Parathyroid adenoma (tissue), 2 donors: Measurements from ENCODE around the gene SLC10A3.

Experiments
- H2AFZ ChIP-seq: fragments of 300-600 bp; sonication (generic); one replicate; pipeline ENCODE4 v1.7.0; 2017; ENCODE audit warnings: antibody characterized with exemption, mild to moderate bottlenecking
- H3K27ac ChIP-seq: fragments of 300-600 bp; sonication (generic); one replicate; pipeline ENCODE4 v1.7.0; 2017
- H3K27me3 ChIP-seq: fragments of 300-600 bp; sonication (generic); one replicate; pipeline ENCODE4 v1.7.0; 2017; ENCODE audit warnings: low read length; ENCODE audit not compliant: control insufficient read depth, insufficient read depth
- H3K36me3 ChIP-seq: fragments of 300-600 bp; sonication (generic); one replicate; pipeline ENCODE4 v1.7.0; 2017; ENCODE audit warnings: low read length; ENCODE audit not compliant: control insufficient read depth, insufficient read depth
- H3K4me1 ChIP-seq: fragments of 300-600 bp; sonication (generic); one replicate; pipeline ENCODE4 v1.7.0; 2017; ENCODE audit warnings: control low read depth
- H3K4me2 ChIP-seq: fragments of 300-600 bp; sonication (generic); one replicate; pipeline ENCODE4 v1.7.0; 2017; ENCODE audit warnings: low read length
- H3K4me3 ChIP-seq: fragments of 300-600 bp; sonication (generic); one replicate; pipeline ENCODE4 v1.7.0; 2017; ENCODE audit warnings: low read depth, low read length
- H3K79me2 ChIP-seq: fragments of 300-600 bp; sonication (generic); one replicate; pipeline ENCODE4 v1.7.0; 2017; ENCODE audit warnings: control low read depth
- H3K9ac ChIP-seq: fragments of 300-600 bp; sonication (generic); one replicate; pipeline ENCODE4 v1.7.0; 2017; ENCODE audit warnings: mild to moderate bottlenecking
- H3K9me3 ChIP-seq: fragments of 300-600 bp; sonication (generic); one replicate; pipeline ENCODE4 v1.7.0; 2017; ENCODE audit warnings: low read length; ENCODE audit not compliant: control insufficient read depth
- TF ChIP-seq, protein P1 (sequence below): fragments of 300-600 bp; sonication (generic); IDR thresholded peaks from one replicate; pipeline ENCODE4 v1.7.0; 2017; ENCODE audit warnings: antibody characterized with exemption, mild to moderate bottlenecking
- donor health status: primary hyperparathyroidism.

The SLC10A3 gene

DNA sequence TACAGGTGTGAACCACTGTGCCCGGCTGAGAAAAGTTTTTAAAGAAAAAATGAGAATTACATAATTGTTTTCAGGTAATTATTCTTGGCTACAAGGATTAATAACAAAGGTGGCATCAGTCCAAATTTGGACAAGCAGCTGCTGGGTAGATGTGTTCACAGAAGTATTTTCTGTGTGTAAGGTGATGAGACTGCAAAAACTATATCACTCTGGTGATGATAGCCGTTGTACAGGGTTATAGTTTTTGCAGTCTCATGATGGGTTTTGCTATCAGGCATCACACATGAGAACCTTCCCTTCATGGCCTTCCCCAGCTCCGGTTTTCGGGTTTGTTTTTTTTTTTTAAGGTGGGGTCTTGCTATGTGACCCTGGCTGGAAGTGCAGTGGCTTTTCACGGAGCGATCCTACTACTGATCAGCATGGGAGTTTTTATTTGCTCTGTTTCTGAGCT, 5.1 kb upstream of the SLC10A3 start:
- Histone ChIP-seq H3K4me3 (no peak overlapping the region), H3K79me2 (no peaks in the 10 kb centered on the region), H3K4me1 (no peaks in the 10 kb centered on the region), H3K9ac (no peak overlapping the region), H3K36me3 (no peaks in the 10 kb centered on the region), H3K9me3 (no peaks in the 10 kb centered on the region), H3K27me3 (no peaks in the 10 kb centered on the region), H3K27ac (no peak overlapping the region), H3K4me2 (no peak overlapping the region), H2AFZ (no peak overlapping the region)
- TF ChIP-seq, protein P1, sequence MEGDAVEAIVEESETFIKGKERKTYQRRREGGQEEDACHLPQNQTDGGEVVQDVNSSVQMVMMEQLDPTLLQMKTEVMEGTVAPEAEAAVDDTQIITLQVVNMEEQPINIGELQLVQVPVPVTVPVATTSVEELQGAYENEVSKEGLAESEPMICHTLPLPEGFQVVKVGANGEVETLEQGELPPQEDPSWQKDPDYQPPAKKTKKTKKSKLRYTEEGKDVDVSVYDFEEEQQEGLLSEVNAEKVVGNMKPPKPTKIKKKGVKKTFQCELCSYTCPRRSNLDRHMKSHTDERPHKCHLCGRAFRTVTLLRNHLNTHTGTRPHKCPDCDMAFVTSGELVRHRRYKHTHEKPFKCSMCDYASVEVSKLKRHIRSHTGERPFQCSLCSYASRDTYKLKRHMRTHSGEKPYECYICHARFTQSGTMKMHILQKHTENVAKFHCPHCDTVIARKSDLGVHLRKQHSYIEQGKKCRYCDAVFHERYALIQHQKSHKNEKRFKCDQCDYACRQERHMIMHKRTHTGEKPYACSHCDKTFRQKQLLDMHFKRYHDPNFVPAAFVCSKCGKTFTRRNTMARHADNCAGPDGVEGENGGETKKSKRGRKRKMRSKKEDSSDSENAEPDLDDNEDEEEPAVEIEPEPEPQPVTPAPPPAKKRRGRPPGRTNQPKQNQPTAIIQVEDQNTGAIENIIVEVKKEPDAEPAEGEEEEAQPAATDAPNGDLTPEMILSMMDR: no peak

DNA sequence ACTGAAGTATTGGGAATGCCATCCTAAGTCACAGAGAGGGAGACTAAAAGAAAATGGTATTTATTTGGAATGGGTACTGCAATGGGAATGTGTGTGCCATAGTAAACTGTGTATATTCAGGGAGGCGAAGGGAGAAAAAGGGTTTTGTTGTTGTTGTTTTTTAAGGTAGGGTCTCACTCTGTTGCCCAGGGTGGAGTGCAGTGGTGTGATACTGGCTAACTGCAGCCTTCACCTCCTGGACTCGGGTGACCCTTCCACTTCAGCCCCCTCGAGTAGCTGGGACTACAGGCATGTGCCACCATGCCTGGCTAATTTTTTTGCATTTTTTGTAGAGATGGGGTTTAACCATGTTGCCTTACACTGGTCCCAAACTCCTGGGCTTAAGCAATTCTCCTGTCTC, 4.3 kb upstream of the SLC10A3 start:
- no peaks in the 10 kb centered on the region for H3K79me2 ChIP-seq
- no peak overlapping the region for H3K4me3 ChIP-seq
- H2AFZ ChIP-seq: no peak overlapping the region
- H3K4me2 ChIP-seq: no peak overlapping the region
- TF ChIP-seq, protein P1: no peak
- H3K27ac ChIP-seq: no peak overlapping the region
- H3K27me3 ChIP-seq: no peaks in the 10 kb centered on the region
- no peak overlapping the region for H3K9ac ChIP-seq
- no peaks in the 10 kb centered on the region for H3K4me1 ChIP-seq
- H3K9me3 ChIP-seq: no peaks in the 10 kb centered on the region
- H3K36me3 ChIP-seq: no peaks in the 10 kb centered on the region

DNA sequence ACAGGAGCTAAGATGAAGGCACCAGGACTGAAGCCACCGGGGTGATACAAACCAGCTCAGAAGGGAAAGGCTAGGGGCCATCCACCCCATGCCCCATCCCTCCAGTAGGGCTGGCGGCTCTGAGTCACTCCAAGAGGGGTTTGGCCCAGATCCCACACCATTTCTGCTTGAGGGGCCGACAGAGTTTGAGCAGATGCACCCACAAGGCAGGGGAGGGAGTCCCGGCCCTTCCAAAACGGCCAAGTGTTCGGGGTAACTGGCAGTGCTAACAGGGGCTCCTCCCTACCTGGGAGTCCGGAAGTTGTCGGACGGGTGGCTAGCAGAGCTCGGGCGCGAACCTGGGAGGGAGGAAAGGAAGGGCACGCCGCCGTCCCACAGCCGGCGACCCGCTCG, 412 bp downstream of the SLC10A3 start:
- peak overlapping the region; percentile 70 for H3K27ac ChIP-seq
- peak overlapping the region; percentile 56 for H2AFZ ChIP-seq
- peak overlapping the region; percentile 59 for H3K4me3 ChIP-seq

DNA sequence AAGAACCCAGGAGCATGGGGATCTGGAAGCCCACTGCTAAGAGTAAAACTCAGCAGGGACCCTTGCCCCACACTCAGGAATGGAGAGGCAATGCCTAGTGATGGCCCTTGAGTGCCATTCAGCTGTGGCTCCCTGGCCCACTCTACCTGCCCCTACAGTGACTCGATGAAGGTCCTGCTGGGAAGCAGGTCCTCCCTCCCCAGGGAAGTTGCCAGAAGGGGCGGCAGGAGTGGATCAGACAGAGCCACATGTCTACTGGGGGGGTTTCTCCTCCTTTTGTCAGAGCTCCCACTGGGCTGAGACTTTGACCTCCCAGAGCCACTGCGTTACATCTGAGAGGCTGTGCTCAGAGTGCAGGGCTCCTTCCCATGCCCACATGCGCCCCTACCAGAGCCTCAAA, 1.2 kb downstream of the SLC10A3 start:
- TF ChIP-seq, protein P1: no peak
- no peaks in the 10 kb centered on the region for H3K27me3 ChIP-seq
- no peak overlapping the region for H3K9ac ChIP-seq
- no peaks in the 10 kb centered on the region for H3K9me3 ChIP-seq
- no peak overlapping the region for H3K4me3 ChIP-seq
- H3K4me2 ChIP-seq: peak overlapping the region; percentile 81
- no peaks in the 10 kb centered on the region for H3K79me2 ChIP-seq
- no peaks in the 10 kb centered on the region for H3K36me3 ChIP-seq
- no peak overlapping the region for H2AFZ ChIP-seq
- peak overlapping the region; percentile 70 for H3K27ac ChIP-seq
- H3K4me1 ChIP-seq: no peaks in the 10 kb centered on the region

More for the DNA sequence above, 412 bp downstream of the SLC10A3 start:
- H3K27me3 ChIP-seq: no peaks in the 10 kb centered on the region
- H3K36me3 ChIP-seq: no peaks in the 10 kb centered on the region
- H3K9me3 ChIP-seq: no peaks in the 10 kb centered on the region
- no peak overlapping the region for H3K9ac ChIP-seq
- TF ChIP-seq, protein P1: no peak
- H3K4me1 ChIP-seq: no peaks in the 10 kb centered on the region
- H3K79me2 ChIP-seq: no peaks in the 10 kb centered on the region
- H3K4me2 ChIP-seq: peak overlapping the region; percentile 81

DNA sequence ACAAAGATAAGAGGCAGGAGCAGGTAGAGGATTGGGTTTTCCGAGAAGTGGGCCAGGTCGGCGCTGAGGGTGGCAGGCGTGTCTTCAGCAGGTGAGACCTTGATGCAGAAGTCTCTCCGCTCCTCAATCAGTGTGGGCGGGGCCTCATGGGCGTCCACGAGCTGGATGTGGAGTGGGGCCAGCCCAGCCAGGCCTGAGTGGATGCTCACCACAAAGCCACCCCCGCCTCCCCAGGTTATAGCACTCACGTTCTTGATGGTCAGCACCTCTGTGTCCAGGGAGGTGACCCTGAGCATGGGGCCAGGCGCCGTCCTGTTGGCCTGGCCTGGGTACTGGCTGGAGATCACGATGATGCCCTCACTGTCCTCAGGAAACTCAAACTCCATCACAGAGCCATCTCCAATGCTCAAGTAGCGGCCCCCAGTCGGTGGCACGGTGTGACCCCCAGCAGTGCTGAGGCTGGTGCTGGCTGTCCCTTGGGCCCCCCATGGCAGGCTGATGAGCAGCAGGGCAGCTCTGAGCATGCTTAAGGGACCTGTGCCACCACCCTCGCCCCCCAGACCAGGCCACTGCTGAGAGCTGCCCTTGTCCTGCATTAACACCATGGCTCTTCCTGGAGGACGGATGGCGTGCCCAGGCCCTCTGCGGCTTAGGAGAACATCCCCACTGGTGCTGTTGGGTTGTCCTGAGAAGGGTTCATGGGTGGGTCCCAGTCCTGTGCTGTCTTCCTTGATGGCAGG, 1.9 kb downstream of the SLC10A3 start:
- H3K4me1 ChIP-seq: no peaks in the 10 kb centered on the region
- TF ChIP-seq, protein P1: no peak
- no peak overlapping the region for H3K4me3 ChIP-seq
- no peaks in the 10 kb centered on the region for H3K36me3 ChIP-seq
- H3K9ac ChIP-seq: no peak overlapping the region
- H3K27me3 ChIP-seq: no peaks in the 10 kb centered on the region
- H3K27ac ChIP-seq: no peak overlapping the region
- no peaks in the 10 kb centered on the region for H3K9me3 ChIP-seq
- H3K4me2 ChIP-seq: no peak overlapping the region
- no peak overlapping the region for H2AFZ ChIP-seq
- no peaks in the 10 kb centered on the region for H3K79me2 ChIP-seq
